ENCODE data around the gene ARFGAP3.

DNA sequence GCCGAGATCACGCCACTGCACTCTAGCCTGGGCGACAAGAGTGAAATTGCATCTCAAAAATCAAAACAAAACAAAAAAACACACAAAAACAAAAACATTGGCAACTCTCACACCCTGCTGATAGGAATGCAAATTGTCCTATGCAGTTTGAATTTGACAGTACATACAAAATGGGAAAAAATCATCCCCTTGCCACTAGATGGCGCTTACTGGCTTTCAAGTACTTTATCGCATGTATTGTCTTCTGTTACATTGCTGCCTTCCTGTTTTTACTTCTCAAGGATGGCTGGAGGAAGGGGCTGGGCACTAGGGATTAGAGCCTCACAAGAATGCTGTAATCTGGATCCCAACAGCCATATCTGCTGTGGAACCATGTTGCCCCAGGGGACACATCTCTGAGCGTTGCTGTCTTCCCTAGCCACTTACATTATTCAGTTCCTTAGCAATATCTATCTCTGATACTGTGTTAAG, 77.0 kb downstream of the ARFGAP3 start:
- peak; percentile 74 to 96 (median 85) for TF ChIP-seq CTCF (IDR thresholded peaks at IDR 0.05 in 8 of 11, conservative IDR thresholded peaks at IDR 0.05 in 3 of 11)
- TF ChIP-seq POLR2A (IDR thresholded peaks at IDR 0.05), result no peak
- no peak for TF ChIP-seq POLR2AphosphoS5 (IDR thresholded peaks at IDR 0.05)
